HepG2 (cell line): ENCODE data around the gene SAE1. TPM values are rescaled to one million over a fixed set of nuclear protein-coding genes. Genes with fewer than 3 reads are reported as not detected.
A peak's percentile ranks its signal among the peaks of the same experiment; 100 is the strongest.

Source experiments
- ATAC-seq: fragments of 200-7000 bp; cut with Tn5 transposase; 3 replicates; pipeline ENCODE4 v1.9.1; 2020; ENCODE audit warnings: mild to moderate bottlenecking, moderate library complexity
- BruUV-seq: library from RNA; stranded (reverse); fragments of 400-500 nt; replicated peaks from 2 replicates; lab custom pipeline; 2021; lab: Mats Ljungman, UMichigan
- CTCF ChIA-PET: fragments of 300-600 bp; formaldehyde crosslinking; extraction: SDS; loops from one replicate; lab custom pipeline; 2021; ENCODE audit warnings: low total read pairs, inconsistent platforms, low intra/inter-chr PET ratio; lab: Yijun Ruan, JAX
- POLR2A ChIA-PET: fragments of 350-600 bp; sonication (Branson Sonifier 250); formaldehyde crosslinking; loops from one replicate; lab custom pipeline; 2020; ENCODE audit warnings: antibody characterized with exemption, inconsistent platforms; lab: Yijun Ruan, JAX
- DNase-seq: peaks from one replicate; pipeline ENCODE4 v3.0.0-alpha.2; 2015; ENCODE audit warnings: low spot score
- FAIRE-seq: peaks from 3 replicates; lab custom pipeline; 2011; peaks lifted over from hg19 to GRCh38; lab: Jason Lieb, UNC
- H2AFZ ChIP-seq: one replicate; pipeline ENCODE4 v1.6.1; 2011; ENCODE audit warnings: low read length, inconsistent platforms
- H3K27ac ChIP-seq: fragments of 300-600 bp; 3 replicates; pipeline ENCODE4 v1.8.0; 2011; ENCODE audit warnings: mixed run types, mild to moderate bottlenecking, mixed read lengths, low read length, inconsistent platforms; ENCODE audit not compliant: insufficient read depth; ENCODE audit errors: extremely low read length
- H3K27me3 ChIP-seq, 2 experiments: fragments of 200-600 bp in 1 of 2; 2 replicates in 1 of 2; 3 replicates in 1 of 2; pipeline versions ENCODE4 v1.6.0 to v1.8.0; 2011; ENCODE audit warnings: low read length in 2 of 2, mild to moderate bottlenecking in 2 of 2, moderate library complexity in 2 of 2, inconsistent platforms in 1 of 2; ENCODE audit not compliant: insufficient read depth in 2 of 2, control insufficient read depth in 1 of 2
- H3K36me3 ChIP-seq, 2 experiments: fragments of 200-600 bp in 1 of 2; replicated peaks in 1 of 2; 2 replicates in 1 of 2; 3 replicates in 1 of 2; pipeline versions ENCODE4 v1.5.1 to v1.8.0; 2011; ENCODE audit warnings: low read length in 2 of 2, inconsistent platforms in 1 of 2; ENCODE audit not compliant: insufficient read depth in 2 of 2, control insufficient read depth in 1 of 2
- H3K4me1 ChIP-seq: 2 replicates; pipeline ENCODE4 v1.5.1; 2012; ENCODE audit warnings: low read length, inconsistent platforms; ENCODE audit not compliant: insufficient read depth
- H3K4me2 ChIP-seq: 2 replicates; pipeline ENCODE4 v1.6.0; 2011; ENCODE audit warnings: low read depth, low read length, inconsistent platforms
- H3K4me3 ChIP-seq, 3 experiments: fragments of 200-600 bp in 1 of 3; sonication (generic), shearing (Covaris generic) in 1 of 3; replicated peaks in 1 of 3; 2 replicates each; pipeline ENCODE4 v1.5.1; 2011 to 2016; ENCODE audit warnings: low read length in 3 of 3, inconsistent platforms in 2 of 3, low read depth in 2 of 3, mild to moderate bottlenecking in 2 of 3, control low read depth in 1 of 3, mixed read lengths in 1 of 3; ENCODE audit not compliant: insufficient read depth in 1 of 3
- H3K79me2 ChIP-seq: one replicate; pipeline ENCODE4 v1.6.1; 2011; ENCODE audit warnings: low read length, inconsistent platforms; ENCODE audit not compliant: insufficient read depth
- H3K9ac ChIP-seq: 2 replicates; pipeline ENCODE4 v1.6.0; 2011; ENCODE audit warnings: mild to moderate bottlenecking, low read depth, low read length, inconsistent platforms; ENCODE audit not compliant: insufficient read depth
- H3K9me3 ChIP-seq: 2 replicates; pipeline ENCODE4 v1.5.1; 2012; ENCODE audit warnings: mild to moderate bottlenecking, low read length
- H4K20me1 ChIP-seq: 2 replicates; pipeline ENCODE4 v1.6.0; 2011; ENCODE audit warnings: inconsistent platforms, mild to moderate bottlenecking, low read length, moderate library complexity; ENCODE audit not compliant: insufficient read depth
- CREB3 ChIP-seq: sonication (generic); formaldehyde crosslinking; IDR thresholded peaks from 2 replicates; pipeline ENCODE4 v1.5.0; 2020; ENCODE audit warnings: missing genetic modification reagents
- TFE3 ChIP-seq: IDR thresholded peaks from 2 replicates; pipeline ENCODE4 v1.6.1; 2016
- ZNF20 ChIP-seq: sonication (generic); formaldehyde crosslinking; IDR thresholded peaks from 2 replicates; pipeline ENCODE4 v1.4.0; 2020; ENCODE audit warnings: mild to moderate bottlenecking, moderate library complexity, missing genetic modification reagents
- WGBS: methylation state at CpG from one replicate; pipeline ENCODE4 v1.1.6; 2017; ENCODE audit warnings: low lambda C conversion rate; 5-methylcytosine and 5-hydroxymethylcytosine counted together
- in situ Hi-C: cut with HindIII; loops from 2 replicates; pipeline ENCODE4 v1.10.0; 2017; ENCODE audit warnings: low pct_unique_long_range_greater_than_20kb; ENCODE audit not compliant: extremely low pct_ligation_motif_present
- intact Hi-C: fragments of 100-400 bp; cut with micrococcal nuclease; formaldehyde crosslinking; loops from one replicate; pipeline ENCODE4 v1.10.0; 2022; ENCODE audit not compliant: unreplicated experiment
- polyA plus RNA-seq, 8 experiments: library from polyadenylated mRNA; depleted of rRNA in 3 of 8; stranded (reverse) in 7 of 8; unstranded in 1 of 8; fragments of >200 nt; fragmentation: Illumina TruSeq in 4 of 8; extraction: Trizol in 4 of 8; gene quantifications; 2 replicates each; pipeline versions ENCODE4 v1.2.1 to v1.2.3, GENCODE V29; 2011 to 2016; ENCODE audit warnings: low read depth in 4 of 8, missing spikeins in 1 of 8, mixed read lengths in 1 of 8; ENCODE audit not compliant: insufficient read depth in 1 of 8
- total RNA-seq, 5 experiments: library from RNA; depleted of rRNA; stranded (reverse); fragments of >200 nt; fragmentation: Illumina TruSeq; extraction: Trizol; gene quantifications; 2 replicates each; pipeline ENCODE4 v1.2.3, GENCODE V29; 2016; ENCODE audit warnings: low read depth in 1 of 5

SAE1 gene
- total and polyA plus RNA-seq, 2 of the 13 experiments (the other 11 are each of a cell fraction or from before 2014, with no cell fraction given): 87.6 to 197 TPM

- Histone ChIP-seq H3K9me3 (no peaks in the 10 kb centered on the region), H3K4me3 (no peak overlapping the region), H4K20me1 (peaks cover 5% of the 10 kb centered on the region; the same call in 1 of the 2 replicates), H3K4me2 (no peak overlapping the region), H3K79me2 (peaks cover 32% of the 10 kb centered on the region), H3K27ac (no peak overlapping the region), H3K36me3 (peaks cover 28 to 79% of the 10 kb centered on the region in 2 experiments), H3K27me3 (no peaks in the 10 kb centered on the region), H3K9ac (no peak overlapping the region), H2AFZ (no peak overlapping the region), H3K4me1 (no peaks in the 10 kb centered on the region)
- no peak for ATAC-seq
- CTCF ChIA-PET: no interaction called here
- intact Hi-C loops: loop anchor here (5.0 kb wide), 1 partner anchor 96 kb away; no protein-coding TSS in a partner anchor
- WGBS: 100% methylated on average over 5 of the region's 5 CpGs
- no peak for DNase-seq
- TF ChIP-seq CREB3 (CRISPR knock-in tag) (no peak), ZNF20 (CRISPR knock-in tag) (no peak), TFE3 (CRISPR knock-in tag) (no peak)
- POLR2A ChIA-PET: interaction anchor here (1.5 kb wide), 1 partner anchor 98 kb away, joined by 3 read pairs; no protein-coding TSS in a partner anchor
- in situ Hi-C loops: loop anchor here (5.0 kb wide), 1 partner anchor 101 kb away; no protein-coding TSS in a partner anchor
- BruUV-seq: TSS peak; percentile 40
- FAIRE-seq: no peak
Measured at GRCh38 chr19:47145639-47146486, 15.2 kb downstream of the SAE1 start.
